ENCODE results near the gene ATP2B2.

ATP2B2 gene

DNA sequence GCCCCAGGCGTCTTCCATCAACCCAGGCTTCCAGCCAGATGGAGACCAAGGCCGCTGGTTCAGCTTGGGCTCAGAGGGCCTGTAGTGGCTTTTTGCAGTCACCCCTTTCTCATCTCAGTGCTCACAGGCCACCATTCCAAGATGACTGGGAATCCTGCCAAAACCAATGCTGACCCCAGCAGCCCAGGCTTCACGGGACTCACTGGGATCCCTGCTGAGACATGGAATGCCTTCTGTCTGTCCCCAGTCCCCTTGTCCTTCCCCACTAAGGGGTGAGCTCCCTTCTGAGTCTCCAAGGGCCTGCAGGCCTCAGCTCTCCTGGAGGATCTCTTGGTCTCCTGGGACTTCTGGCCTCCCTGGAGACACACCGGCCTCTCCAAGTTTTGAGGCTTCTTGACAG lies 107.0 kb downstream of the ATP2B2 start:
- H3K4me2 ChIP-seq = peak overlapping the region in 5 of 11 experiments; percentile 4 to 41 (median 17); a peak in 8 of 22 replicates
- no peak for TF ChIP-seq Cebpa-rat (IDR thresholded peaks at IDR 0.05)
- no peak overlapping the region for H3K4me3 ChIP-seq
- H3K9me3 ChIP-seq (replicated peaks in 1 of 11) = no peaks in the 10 kb centered on the region
- no peak overlapping the region for H3K9ac ChIP-seq
- peaks cover 0 to 53% (median 18%) of the 10 kb centered on the region in 11 experiments; a peak in 11 of 22 replicates for H3K36me3 ChIP-seq
- H3K27ac ChIP-seq = no peak overlapping the region
- H4K20me1 ChIP-seq = peaks cover 0 to 5% (median 0%) of the 10 kb centered on the region in 11 experiments; a peak in 1 of 22 replicates
- H3K4me1 ChIP-seq = peaks cover 5 to 64% (median 50%) of the 10 kb centered on the region in 10 experiments
- H3K27me3 ChIP-seq = no peaks in the 10 kb centered on the region

DNA sequence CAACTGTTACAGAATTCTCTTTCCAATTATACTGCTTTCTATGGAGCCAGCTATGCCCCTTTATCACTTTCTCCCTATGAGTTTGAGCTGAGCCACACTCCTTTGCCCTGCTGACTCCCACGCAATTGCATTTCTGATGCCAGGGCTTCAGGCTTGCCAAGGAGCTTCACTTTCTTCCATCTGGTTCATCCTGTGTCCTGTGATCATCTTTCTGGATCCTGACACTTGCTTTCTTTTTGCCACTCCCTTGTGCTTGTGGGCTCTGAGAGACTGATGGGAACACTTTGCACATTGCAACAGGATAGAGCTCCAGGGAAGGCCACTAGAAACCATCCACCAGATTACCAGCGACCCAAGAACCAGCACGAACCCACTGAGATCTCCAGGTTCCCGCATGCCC lies 107.5 kb downstream of the ATP2B2 start:
- no peaks in the 10 kb centered on the region for H3K27me3 ChIP-seq
- H3K27ac ChIP-seq = no peak overlapping the region
- H3K4me1 ChIP-seq = peaks cover 10 to 68% (median 54%) of the 10 kb centered on the region in 10 experiments
- H3K4me3 ChIP-seq = no peak overlapping the region
- H3K9ac ChIP-seq = no peak overlapping the region
- H3K9me3 ChIP-seq (replicated peaks in 1 of 11) = no peaks in the 10 kb centered on the region
- H3K4me2 ChIP-seq = peak overlapping the region in 3 of 11 experiments; percentile 7 to 41 (median 38); a peak in 2 of 22 replicates
- no peak for TF ChIP-seq Cebpa-rat (IDR thresholded peaks at IDR 0.05)
- peaks cover 0 to 53% (median 18%) of the 10 kb centered on the region in 11 experiments; a peak in 11 of 22 replicates for H3K36me3 ChIP-seq
- peaks cover 0 to 5% (median 0%) of the 10 kb centered on the region in 11 experiments; a peak in 1 of 22 replicates for H4K20me1 ChIP-seq

DNA sequence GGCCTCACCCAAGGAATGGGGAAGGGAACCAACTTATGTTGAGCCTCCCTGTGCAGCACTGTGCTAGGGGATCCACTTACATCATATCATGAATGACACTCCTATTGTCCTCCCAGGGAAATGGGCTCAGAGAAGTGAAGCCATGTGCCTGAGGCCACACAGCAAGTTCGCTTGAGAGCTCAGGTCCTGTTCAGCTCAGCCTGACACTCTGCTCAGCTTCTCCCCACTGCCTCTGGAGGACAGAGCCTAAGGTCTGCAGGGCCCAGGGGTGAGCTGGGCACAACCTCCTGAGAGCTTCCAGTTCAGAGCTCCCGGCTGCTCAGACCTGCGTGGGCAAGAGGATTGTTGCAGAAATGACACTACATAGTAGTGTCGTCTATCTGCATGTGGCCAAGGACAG lies 108.5 kb downstream of the ATP2B2 start:
- H3K36me3 ChIP-seq = peaks cover 0 to 47% (median 12%) of the 10 kb centered on the region in 11 experiments; a peak in 11 of 22 replicates
- no peaks in the 10 kb centered on the region for H3K27me3 ChIP-seq
- H3K27ac ChIP-seq = no peak overlapping the region; a peak in 1 of 22 replicates
- H3K9me3 ChIP-seq (replicated peaks in 1 of 11) = no peaks in the 10 kb centered on the region
- H3K9ac ChIP-seq = no peak overlapping the region; a peak in 1 of 22 replicates
- TF ChIP-seq Cebpa-rat (IDR thresholded peaks at IDR 0.05) = no peak
- H4K20me1 ChIP-seq = peaks cover 0 to 5% (median 0%) of the 10 kb centered on the region in 11 experiments; a peak in 1 of 22 replicates
- peaks cover 18 to 78% (median 64%) of the 10 kb centered on the region in 10 experiments for H3K4me1 ChIP-seq
- H3K4me2 ChIP-seq = peak overlapping the region in 7 of 11 experiments; percentile 85 to 98 (median 93); a peak in 11 of 22 replicates
- H3K4me3 ChIP-seq = no peak overlapping the region

DNA sequence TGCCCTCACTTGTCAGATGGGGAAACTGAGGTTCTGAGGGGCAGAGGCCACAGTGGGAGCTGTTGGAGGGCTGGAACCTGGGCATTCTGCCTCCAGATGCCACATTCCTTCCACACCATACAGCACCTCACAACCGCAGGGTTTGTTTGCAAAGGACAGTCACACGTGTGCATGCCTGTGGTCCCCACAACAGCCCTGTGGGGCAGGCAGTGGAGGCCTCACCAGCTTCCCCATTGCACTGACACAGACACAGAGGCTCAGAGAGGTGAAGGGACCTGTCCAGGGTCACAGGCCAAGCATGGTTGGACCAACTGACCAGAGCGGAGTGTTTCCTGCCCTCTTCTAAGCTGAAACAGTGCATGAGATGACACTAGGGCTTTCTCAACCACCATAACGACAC lies 109.3 kb downstream of the ATP2B2 start:
- Histone ChIP-seq H3K9me3 (replicated peaks in 1 of 11) (no peaks in the 10 kb centered on the region), H3K27ac (no peak overlapping the region; a peak in 1 of 22 replicates), H3K36me3 (peaks cover 0 to 39% (median 10%) of the 10 kb centered on the region in 11 experiments; a peak in 10 of 22 replicates), H3K27me3 (no peaks in the 10 kb centered on the region), H3K4me2 (peak overlapping the region in 9 of 11 experiments; percentile 32 to 98 (median 91); a peak in 19 of 22 replicates), H3K9ac (peak overlapping the region in 2 of 11 experiments; percentile 13 to 37; a peak in 2 of 22 replicates), H4K20me1 (peaks cover 0 to 5% (median 0%) of the 10 kb centered on the region in 11 experiments; a peak in 1 of 22 replicates), H3K4me1 (peaks cover 26 to 86% (median 72%) of the 10 kb centered on the region in 10 experiments), H3K4me3 (no peak overlapping the region)
- no peak for TF ChIP-seq Cebpa-rat (IDR thresholded peaks at IDR 0.05)

DNA sequence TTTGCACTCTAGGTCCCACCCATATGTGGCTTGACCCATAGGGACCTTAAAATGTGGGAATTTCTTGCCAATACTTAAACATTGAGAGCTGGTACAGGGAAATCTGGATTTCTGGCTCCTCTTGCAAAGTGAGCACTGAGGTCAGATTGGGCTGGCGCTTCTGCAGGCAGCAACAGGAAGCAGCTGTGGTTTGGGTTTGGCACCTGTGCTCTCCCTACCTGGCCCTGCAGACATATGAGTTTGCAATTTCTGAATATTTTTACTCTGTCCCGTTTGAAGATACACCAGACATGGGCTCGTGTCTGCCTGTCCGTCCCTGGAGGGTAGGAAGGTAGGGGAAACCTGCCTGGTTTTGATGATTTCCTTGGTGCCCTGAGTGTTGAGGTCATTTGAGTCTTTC lies 109.7 kb downstream of the ATP2B2 start:
- no peak overlapping the region; a peak in 1 of 22 replicates for H3K27ac ChIP-seq
- H3K4me1 ChIP-seq = peaks cover 30 to 90% (median 76%) of the 10 kb centered on the region in 10 experiments
- H3K9ac ChIP-seq = 0 out of 22 replicates have a peak overlapping the region, but pooled peaks of 1 of the 11 experiments have one; percentile 9
- peak overlapping the region in 9 of 11 experiments; percentile 32 to 98 (median 91); a peak in 19 of 22 replicates for H3K4me2 ChIP-seq
- H3K4me3 ChIP-seq = no peak overlapping the region
- TF ChIP-seq Cebpa-rat (IDR thresholded peaks at IDR 0.05) = no peak
- H3K27me3 ChIP-seq = no peaks in the 10 kb centered on the region
- H4K20me1 ChIP-seq = peaks cover 0 to 5% (median 0%) of the 10 kb centered on the region in 11 experiments; a peak in 1 of 22 replicates
- H3K9me3 ChIP-seq (replicated peaks in 1 of 11) = no peaks in the 10 kb centered on the region
- peaks cover 0 to 35% (median 5%) of the 10 kb centered on the region in 11 experiments; a peak in 9 of 22 replicates for H3K36me3 ChIP-seq

DNA sequence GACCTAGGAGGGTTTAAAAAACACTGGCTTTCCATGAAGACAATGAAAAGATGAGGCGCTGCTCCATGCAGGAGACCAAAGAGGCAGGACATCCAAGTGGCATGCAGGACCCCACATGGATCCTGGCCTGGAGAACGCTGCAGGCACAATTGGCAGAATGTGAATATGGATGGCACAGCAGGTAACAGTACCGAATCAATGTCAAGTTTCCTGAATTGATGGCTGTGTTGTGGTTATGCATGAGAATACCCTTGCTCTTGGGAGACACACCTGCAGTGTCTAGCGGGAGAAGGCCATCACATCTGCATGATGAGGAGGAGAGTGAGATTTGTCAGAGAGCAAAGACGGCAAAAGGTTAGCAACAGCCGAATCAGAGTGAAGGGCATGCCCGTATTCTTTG lies 110.2 kb downstream of the ATP2B2 start:
- Histone ChIP-seq H3K4me3 (no peak overlapping the region), H3K4me1 (peaks cover 35 to 95% (median 81%) of the 10 kb centered on the region in 10 experiments), H4K20me1 (peaks cover 0 to 5% (median 0%) of the 10 kb centered on the region in 11 experiments; a peak in 1 of 22 replicates), H3K4me2 (peak overlapping the region in 9 of 11 experiments; percentile 32 to 98 (median 91); a peak in 17 of 22 replicates), H3K36me3 (peaks cover 0 to 31% (median under 1%) of the 10 kb centered on the region in 11 experiments; a peak in 8 of 22 replicates), H3K9me3 (replicated peaks in 1 of 11) (no peaks in the 10 kb centered on the region), H3K9ac (no peak overlapping the region), H3K27me3 (no peaks in the 10 kb centered on the region), H3K27ac (0 out of 22 replicates have a peak overlapping the region, but pooled peaks of 1 of the 11 experiments have one; percentile 78)
- no peak for TF ChIP-seq Cebpa-rat (IDR thresholded peaks at IDR 0.05)

DNA sequence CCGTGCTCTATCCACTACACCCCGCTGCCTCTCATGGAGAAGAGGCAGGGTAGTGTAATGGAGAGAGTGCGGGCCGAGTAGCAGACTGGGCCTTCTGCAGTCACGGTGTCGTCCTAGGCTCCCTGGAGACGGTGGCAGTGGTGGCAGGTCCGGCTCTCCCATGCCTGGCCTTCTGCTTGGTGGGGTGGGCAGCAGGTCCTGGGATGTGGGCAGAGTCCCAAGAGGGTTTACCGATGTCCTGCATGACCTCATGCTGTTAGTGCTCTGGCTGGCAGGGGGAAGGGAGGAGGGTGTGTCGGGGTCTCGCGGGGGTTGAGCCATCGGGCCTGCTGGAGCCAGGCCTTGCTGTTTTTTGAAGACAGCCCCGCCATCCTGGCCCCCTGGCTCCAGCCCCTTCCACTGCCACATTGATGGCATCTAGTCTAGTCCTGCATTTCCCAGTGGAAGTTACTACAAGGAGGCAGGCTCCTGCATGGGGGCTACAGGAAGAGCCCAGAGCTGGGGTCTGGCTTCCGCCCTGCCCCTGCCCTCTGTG lies 110.8 kb downstream of the ATP2B2 start:
- H3K4me3 ChIP-seq = no peak overlapping the region
- peak overlapping the region in 2 of 11 experiments; percentile 78 to 79; a peak in 1 of 22 replicates for H3K27ac ChIP-seq
- H3K9ac ChIP-seq = peak overlapping the region in 1 of 11 experiments; percentile 6; a peak in 2 of 22 replicates
- H3K36me3 ChIP-seq = peaks cover 0 to 24% (median 0%) of the 10 kb centered on the region in 11 experiments; a peak in 4 of 22 replicates
- no peaks in the 10 kb centered on the region for H3K9me3 ChIP-seq (replicated peaks in 1 of 11)
- peaks cover 0 to 5% (median 0%) of the 10 kb centered on the region in 11 experiments; a peak in 1 of 22 replicates for H4K20me1 ChIP-seq
- H3K4me2 ChIP-seq = peak overlapping the region in 9 of 11 experiments; percentile 24 to 98 (median 91); a peak in 16 of 22 replicates
- no peak for TF ChIP-seq Cebpa-rat (IDR thresholded peaks at IDR 0.05)
- H3K27me3 ChIP-seq = no peaks in the 10 kb centered on the region
- peaks cover 42 to 99% (median 87%) of the 10 kb centered on the region in 10 experiments for H3K4me1 ChIP-seq

DNA sequence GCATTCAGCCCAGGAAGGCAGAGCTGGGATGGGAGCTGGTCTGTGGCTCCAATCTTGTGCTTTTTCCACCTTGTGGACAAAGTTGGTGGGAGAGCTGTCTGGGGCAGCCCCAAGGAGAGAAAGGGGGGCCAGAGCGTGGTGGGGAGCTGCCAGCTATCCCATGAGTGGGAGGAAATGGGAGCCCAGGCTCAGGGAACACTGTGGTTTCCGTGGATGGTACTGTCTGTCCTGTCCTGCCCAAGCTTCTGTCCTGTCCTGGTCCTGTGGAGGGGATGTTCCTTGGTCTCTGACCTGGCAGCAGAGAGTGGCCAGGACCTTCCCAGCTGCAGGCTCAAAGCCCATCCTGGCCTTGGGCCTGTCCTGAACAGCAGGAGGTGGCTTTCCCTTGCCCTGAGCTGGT lies 111.9 kb downstream of the ATP2B2 start:
- H3K4me2 ChIP-seq = peak overlapping the region; percentile 16 to 98 (median 91); a peak in 21 of 22 replicates
- no peaks in the 10 kb centered on the region for H3K9me3 ChIP-seq (replicated peaks in 1 of 11)
- H3K4me3 ChIP-seq = no peak overlapping the region
- no peak for TF ChIP-seq Cebpa-rat (IDR thresholded peaks at IDR 0.05)
- H3K4me1 ChIP-seq = peaks cover 51 to 99% (median 92%) of the 10 kb centered on the region in 10 experiments
- peak overlapping the region in 5 of 11 experiments; percentile 2 to 23 (median 4); a peak in 2 of 22 replicates for H3K9ac ChIP-seq
- peaks cover 0 to 5% (median 0%) of the 10 kb centered on the region in 11 experiments; a peak in 1 of 22 replicates for H4K20me1 ChIP-seq
- H3K36me3 ChIP-seq = peaks cover 0 to 17% (median 0%) of the 10 kb centered on the region in 11 experiments; a peak in 3 of 22 replicates
- no peaks in the 10 kb centered on the region for H3K27me3 ChIP-seq
- peak overlapping the region in 8 of 11 experiments; percentile 0 to 80 (median 78); a peak in 11 of 22 replicates for H3K27ac ChIP-seq

All from BLaER1 treated with 17β-estradiol and CSF1 and Interleukin-3, amounts not matched to agents 10 nM and 100 nM (cell line).